NCI-H526 (cell line): ENCODE results near the gene HDAC8.
"Not testable (repeated sequence)": the region's sequence is repeated elsewhere in the genome, so short reads cannot be mapped to it uniquely, and the experiment has no call there.

Experiments used
- DNase-seq, 2 experiments: peaks; one replicate each; lab custom pipeline; 2025; lab: John Stamatoyannopoulos, UW

HDAC8 gene

GRCh38 chrX:72373136-72373535, 199.5 kb downstream of the HDAC8 start:
- no peak for DNase-seq

- DNase-seq = no peak
Observed at GRCh38 chrX:72372735-72373134, 199.9 kb downstream of the HDAC8 start.

- no peak for DNase-seq
Observed at GRCh38 chrX:72371405-72371804, 201.2 kb downstream of the HDAC8 start.

DNA sequence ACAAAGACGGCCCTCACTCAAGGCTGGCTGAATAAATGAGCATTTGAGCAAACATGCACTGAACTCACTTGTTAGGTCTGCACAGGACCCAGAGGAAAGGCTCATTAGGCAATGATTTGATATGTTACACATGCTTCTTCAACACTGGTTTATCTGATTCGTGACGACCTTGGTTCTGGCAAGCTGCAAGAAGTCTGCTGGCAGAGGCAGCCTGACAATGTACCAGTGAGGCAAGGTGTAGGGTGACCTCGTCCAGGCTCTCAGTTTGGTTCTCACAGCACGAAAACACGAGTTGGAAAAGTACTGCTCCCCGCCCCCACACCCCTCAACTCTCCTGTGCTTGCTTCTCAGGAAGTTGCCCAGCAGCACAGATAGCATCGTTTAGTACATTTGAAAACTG, 203.8 kb downstream of the HDAC8 start:
- no peak for DNase-seq

- no peak for DNase-seq
Observed at GRCh38 chrX:72367516-72367915, 205.1 kb downstream of the HDAC8 start.

- no peak for DNase-seq
Observed at GRCh38 chrX:72366701-72367454, 205.8 kb downstream of the HDAC8 start.

DNA sequence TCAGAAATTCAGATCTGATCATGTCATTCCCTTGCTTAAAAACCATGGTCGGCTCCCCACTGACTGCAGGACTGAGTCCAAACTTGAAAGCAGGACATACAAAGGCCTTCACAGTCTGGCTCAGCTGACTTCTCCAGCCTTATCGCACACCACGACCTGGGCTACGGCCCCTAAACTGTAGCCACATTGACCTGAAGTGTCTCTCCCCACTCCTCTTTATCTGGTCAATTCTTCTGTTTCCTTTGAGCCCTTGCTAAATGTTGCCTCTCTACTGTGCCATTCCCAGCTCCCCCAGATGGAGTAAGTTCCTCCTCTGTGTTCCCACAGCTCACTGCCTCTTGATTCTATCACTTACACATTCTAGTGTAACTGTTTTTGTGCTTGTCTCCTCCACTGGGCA, 206.5 kb downstream of the HDAC8 start:
- DNase-seq = no peak

DNA sequence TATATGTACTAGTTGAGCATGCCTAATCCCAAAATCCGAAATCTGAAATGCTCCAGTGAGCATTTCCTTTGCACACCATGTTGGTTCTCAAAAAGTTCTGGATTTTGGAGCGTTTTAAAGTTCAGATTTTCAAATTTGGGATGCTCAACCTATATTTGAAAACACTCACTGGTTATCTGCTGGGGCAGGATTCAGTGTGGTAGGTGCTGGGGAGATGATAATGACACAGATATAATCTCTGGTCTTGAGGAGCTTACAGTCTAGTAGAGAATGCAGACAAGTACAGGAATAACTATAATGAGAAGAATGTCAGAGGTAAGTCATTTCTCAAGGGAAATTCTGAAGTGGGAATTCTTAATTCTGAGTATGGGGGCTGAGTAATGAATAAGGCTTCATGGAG, 207.5 kb downstream of the HDAC8 start:
- no peak for DNase-seq

GRCh38 chrX:72360326-72360725, 212.3 kb downstream of the HDAC8 start:
- no peak for DNase-seq

GRCh38 chrX:72358313-72358712, 214.3 kb downstream of the HDAC8 start:
- no peak for DNase-seq

- DNase-seq = no peak
Observed at GRCh38 chrX:72352786-72353185, 219.9 kb downstream of the HDAC8 start.

DNA sequence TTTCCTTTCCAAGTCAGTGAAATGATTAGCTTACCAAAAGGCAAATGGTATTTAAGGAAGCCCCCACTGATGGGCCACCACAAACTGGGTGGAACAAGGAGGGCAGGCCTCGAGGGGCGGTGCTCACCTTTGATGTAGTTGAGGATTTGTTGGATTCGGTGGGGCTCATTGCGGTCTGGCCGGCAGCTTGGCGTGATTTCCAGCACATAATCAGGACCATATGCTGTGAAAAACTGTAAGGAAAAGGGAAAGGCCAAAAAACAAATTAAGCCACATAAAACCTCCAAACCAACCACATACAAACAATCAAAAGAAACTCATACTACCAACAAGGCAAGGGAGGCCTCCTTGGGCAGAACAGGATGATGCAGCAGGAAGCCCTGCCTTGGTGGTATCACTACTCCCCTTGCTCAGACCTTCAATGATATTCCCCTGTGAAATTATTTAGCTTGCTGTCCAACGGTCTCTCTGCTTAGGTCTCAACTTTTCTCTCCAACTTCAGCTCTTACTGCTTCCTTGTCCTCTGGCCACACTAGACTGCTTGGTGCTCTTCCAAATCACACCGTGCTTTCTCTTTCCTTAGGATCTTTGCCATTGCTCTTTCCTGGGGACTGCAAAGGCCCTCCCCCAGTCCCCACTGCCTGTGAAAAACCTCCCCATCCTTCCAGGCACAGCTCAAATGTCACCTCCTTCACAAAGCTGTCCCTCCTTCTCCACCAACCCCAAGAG, 220.9 kb downstream of the HDAC8 start:
- DNase-seq = no peak

GRCh38 chrX:72349190-72349589, 223.5 kb downstream of the HDAC8 start:
- no peak for DNase-seq

DNA sequence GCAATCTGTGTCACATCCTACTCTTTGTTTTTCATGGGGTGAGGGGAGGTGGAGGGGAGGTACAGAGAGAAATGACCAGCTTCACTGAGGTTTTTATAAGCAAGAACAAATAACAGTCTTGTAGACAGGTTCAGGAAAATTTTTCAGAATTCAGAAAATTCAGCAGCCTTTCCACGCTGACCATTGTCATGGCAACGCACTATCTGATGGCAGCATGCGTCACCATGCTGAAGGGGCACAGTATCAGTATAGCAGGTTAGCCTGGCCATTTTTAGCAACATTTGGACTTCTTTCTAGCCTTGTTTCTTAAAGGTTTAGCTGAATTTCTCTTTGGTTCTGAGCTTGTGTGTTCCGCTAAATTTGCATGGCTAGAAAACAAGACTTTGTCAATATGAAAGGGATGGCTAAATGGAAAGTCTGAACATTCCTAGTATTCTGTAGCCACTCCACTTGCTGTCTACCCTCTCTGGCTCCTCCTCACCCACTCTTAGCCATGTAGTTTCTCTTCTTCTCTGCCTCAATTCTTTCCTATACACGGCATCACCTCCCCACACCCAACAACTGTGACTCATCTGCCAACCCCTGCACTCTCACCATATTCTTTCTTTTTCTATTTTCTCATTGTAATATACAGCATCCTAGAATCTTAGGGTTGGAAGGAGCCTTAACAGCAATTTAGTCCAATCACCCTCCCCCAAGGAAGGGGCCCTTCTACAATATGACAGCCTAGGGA, 224.2 kb downstream of the HDAC8 start:
- DNase-seq = no peak

- DNase-seq = peak; percentile 27 to 49
Observed at GRCh38 chrX:72347366-72347765, 225.3 kb downstream of the HDAC8 start.

GRCh38 chrX:72346302-72346949, 226.2 kb downstream of the HDAC8 start:
- DNase-seq = no peak

DNA sequence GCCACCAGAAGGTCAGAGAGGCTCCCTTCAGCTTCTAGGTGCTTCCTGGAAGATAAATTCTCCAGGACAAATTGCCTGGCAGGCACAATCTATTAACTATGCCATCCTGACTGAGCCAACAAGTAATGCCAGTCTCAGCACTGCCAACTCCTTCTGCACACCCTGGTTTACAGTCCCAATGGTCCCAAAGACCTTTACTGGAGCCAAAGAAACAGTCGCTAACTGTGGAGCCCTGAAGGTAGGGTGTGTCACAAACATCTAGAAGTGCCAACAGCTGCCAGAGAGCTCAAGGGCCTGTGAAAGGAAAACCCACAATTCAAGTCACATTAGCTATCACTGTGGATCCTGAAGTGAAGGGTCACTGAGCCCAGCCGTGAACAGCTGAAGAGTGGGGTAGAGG, 232.0 kb downstream of the HDAC8 start:
- no peak for DNase-seq

- DNase-seq = no peak
Observed at GRCh38 chrX:72340041-72340440, 232.6 kb downstream of the HDAC8 start.

- no peak for DNase-seq
Observed at GRCh38 chrX:72330131-72330530, 242.5 kb downstream of the HDAC8 start.

DNA sequence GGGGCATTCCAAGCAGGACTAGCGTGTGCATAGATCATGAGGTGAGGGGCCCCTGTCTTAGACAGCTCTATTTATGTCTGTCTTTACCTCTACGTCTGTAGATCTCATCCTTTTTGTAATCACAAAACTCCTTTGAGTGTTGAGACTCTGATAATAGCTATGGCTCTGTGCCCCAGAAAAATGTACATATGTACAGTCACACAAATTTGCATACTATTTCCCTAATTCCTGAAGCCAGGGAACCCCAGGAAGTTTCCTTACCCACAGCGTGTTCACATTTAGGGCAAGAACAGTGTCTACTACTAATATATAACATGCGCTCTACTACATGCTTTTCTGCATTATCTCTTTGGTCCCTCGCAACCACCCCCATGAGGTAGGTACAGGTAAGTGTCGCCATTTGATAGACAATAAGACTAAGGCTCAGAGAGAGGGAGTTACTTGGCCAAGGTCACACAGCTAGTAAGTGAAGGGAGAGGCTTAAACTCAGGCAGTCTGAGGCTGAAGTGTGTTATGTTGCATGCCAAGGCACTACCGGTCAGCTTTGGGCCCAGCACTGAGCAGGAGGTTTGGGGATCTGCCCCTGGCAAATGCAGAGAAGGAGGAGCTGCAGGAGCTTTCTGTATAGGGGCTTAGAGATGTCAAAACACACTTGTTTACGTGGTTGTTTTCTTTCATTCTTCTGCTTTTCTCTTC, 245.9 kb downstream of the HDAC8 start:
- peak in 1 of 2 experiments; percentile 39 for DNase-seq

- not testable (repeated sequence) for DNase-seq
Observed at GRCh38 chrX:72319651-72320050, 253.0 kb downstream of the HDAC8 start.

DNA sequence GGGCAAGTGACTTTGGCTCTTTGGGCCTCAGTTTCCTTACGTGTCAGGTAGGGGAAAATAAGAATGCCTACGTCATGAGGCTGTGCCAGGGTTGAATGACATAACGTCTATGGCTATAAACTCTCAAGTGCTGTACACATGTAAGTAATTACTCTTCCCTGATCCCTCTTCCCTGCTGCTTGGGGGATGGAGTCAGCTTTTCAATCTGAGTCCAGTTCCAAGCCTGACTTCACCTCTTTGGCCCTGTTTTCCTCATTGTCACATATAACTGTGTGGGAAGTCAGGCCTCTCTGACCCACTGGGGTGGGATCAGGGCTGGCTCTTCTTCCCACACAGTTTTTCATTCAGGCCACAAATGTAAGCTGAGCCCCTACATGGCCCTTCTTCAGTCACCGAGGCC, 255.5 kb downstream of the HDAC8 start:
- no peak for DNase-seq
